Kidney epithelial cell (primary cell): ENCODE results near the gene SLC9A3. TPM values are rescaled to one million over a fixed set of nuclear protein-coding genes. Genes with fewer than 3 reads are reported as not detected.

Experiments
- DNase-seq: peaks from one replicate; pipeline ENCODE4 v3.0.0-alpha.2; 2010; ENCODE audit warnings: low read depth
- H3K27me3 ChIP-seq: 2 replicates; pipeline ENCODE4 v1.6.0; 2011; ENCODE audit warnings: low read length; ENCODE audit not compliant: control insufficient read depth, insufficient read depth
- H3K36me3 ChIP-seq: 2 replicates; pipeline ENCODE4 v1.5.1; 2011; ENCODE audit warnings: low read length; ENCODE audit not compliant: control insufficient read depth, insufficient read depth
- H3K4me3 ChIP-seq: 2 replicates; pipeline ENCODE4 v1.5.1; 2011; ENCODE audit warnings: low read depth, mild to moderate bottlenecking, control low read depth, low read length
- CTCF ChIP-seq: IDR thresholded peaks from 2 replicates; pipeline ENCODE4 v1.5.1; 2011; ENCODE audit warnings: mild to moderate bottlenecking, moderate library complexity, low read length, control low read depth, inconsistent platforms; ENCODE audit not compliant: insufficient read depth, poor library complexity, severe bottlenecking
- total RNA-seq: library from RNA; depleted of rRNA; stranded (reverse); fragments of >200 nt; gene quantifications from 2 replicates; pipeline ENCODE4 v1.2.3, GENCODE V29; 2015

SLC9A3 gene
- total RNA-seq, 1 donor from 2014 or later = 3.6 TPM

GRCh38 chr5:516338-516925 is 7.8 kb downstream of the SLC9A3 start:
- Histone ChIP-seq H3K36me3 (no peaks in the 10 kb centered on the region), H3K27me3 (peaks cover 37% of the 10 kb centered on the region), H3K4me3 (no peak overlapping the region)
- TF ChIP-seq CTCF = no peak
- no peak for DNase-seq

GRCh38 chr5:515273-515836 is 8.9 kb downstream of the SLC9A3 start:
- H3K36me3 ChIP-seq = no peaks in the 10 kb centered on the region
- H3K27me3 ChIP-seq = peaks cover 32% of the 10 kb centered on the region
- no peak for DNase-seq
- no peak for TF ChIP-seq CTCF
- H3K4me3 ChIP-seq = no peak overlapping the region

GRCh38 chr5:514673-515072 is 9.6 kb downstream of the SLC9A3 start:
- TF ChIP-seq CTCF = no peak
- H3K4me3 ChIP-seq = no peak overlapping the region
- peaks cover 37% of the 10 kb centered on the region for H3K27me3 ChIP-seq
- DNase-seq = no peak
- H3K36me3 ChIP-seq = no peaks in the 10 kb centered on the region

- Histone ChIP-seq H3K27me3 (peaks cover 36% of the 10 kb centered on the region), H3K36me3 (no peaks in the 10 kb centered on the region), H3K4me3 (no peak overlapping the region)
- no peak for DNase-seq
- TF ChIP-seq CTCF = no peak
Observed at GRCh38 chr5:514101-514485, 10.2 kb downstream of the SLC9A3 start.

GRCh38 chr5:513216-514100 is 10.8 kb downstream of the SLC9A3 start:
- H3K4me3 ChIP-seq = no peak overlapping the region
- no peak for DNase-seq
- peaks cover 35% of the 10 kb centered on the region for H3K27me3 ChIP-seq
- H3K36me3 ChIP-seq = no peaks in the 10 kb centered on the region
- no peak for TF ChIP-seq CTCF
